ENCODE results near the gene NFYC. TPM values are rescaled to one million over a fixed set of nuclear protein-coding genes. Genes with fewer than 3 reads are reported as not detected.
A peak's percentile ranks its signal among the peaks of the same experiment; 100 is the strongest.

The NFYC gene
- 16.7 and 19.3 TPM in 2 replicates for total RNA-seq

DNA sequence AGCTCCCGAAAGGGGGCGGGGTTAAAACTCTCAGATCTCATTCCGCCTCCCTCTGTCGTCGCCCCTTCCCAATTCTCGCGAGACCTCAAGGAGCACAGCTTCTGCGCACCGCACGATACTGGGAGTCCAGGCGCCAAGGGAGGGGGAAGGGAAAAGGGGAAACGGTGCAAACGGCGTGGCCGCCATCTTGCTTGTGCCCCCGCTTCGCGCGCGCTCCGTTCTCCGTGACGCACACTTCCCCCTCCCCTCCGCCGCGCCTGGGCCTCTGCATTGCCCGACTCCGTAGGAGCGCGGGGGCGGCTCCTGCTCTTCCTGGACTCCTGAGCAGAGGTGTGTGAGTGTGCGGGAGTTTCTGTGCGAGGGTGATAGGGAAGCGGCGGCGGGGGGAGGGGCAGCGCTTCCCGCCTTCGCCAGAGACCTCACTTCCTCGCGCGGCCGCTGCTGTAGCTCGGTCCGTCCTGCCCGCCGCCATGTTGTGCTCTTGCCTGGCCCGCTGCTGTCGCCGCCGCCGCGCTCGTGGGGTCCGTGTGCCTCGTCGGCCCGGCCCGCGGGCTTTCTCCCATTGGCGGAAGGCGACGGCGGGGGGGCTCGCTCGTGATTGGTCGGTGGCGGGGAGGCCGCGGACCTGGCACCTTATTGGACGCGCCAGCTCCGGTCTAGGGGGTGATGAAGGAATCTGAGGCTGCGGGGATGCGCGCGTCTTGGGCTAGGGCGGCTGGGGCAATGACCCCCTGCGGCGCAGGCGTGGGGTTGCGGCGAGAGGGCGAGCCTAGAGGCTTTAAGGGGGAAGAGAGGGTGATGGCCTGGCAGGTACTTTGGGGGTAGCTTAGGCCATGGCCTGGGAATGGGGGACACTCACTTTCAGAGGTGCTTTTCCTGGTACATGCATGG is at the start of gene NFYC:
Gene NFYC, plus strand, starts transcription at position 167 of the 891 bp plus-strand sequence. CDS start 47,140 bp downstream, outside the sequence.

DNA sequence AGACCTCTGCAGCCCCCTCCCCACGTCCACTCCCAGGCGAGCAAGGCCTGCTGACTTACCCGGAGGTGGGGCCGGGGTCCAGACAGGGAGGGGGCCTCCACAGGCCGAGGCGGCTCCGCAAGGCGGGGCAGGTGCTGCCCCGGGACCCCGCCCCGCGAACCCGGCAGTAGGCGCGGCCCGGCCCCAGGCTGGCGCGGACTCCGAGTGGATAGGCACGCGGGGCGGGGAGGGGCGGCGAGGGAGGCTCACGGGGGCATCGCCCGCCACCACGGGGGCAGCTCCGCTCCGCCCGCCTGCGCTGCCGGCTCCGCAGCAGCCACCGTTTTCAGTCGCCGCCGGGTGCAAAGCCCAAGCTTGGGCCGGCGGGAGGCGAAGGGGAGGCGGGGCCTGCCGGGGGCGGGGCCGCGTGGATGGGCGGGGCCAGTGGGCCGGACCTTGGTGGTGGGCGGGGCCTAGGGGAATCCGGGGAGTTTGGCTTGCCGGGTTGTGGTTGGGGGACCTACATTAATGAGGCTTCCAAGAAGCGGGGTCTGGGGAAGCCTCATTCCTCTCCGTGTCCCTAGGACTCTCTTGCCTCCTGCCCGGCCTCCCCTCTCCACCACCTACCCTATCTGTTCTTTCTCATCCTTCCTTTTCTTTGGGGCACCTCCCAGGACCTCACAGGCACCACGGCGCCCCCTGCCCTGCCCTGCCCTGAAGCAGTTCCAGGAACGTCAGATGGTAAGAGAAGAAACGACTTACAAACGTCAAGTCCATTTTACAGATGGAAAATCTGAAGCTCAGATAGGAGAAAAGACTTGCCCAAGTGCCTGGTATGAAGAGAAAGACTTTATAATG is 26.0 kb upstream of the NFYC start, which contains the start of gene RIMS3:
Gene RIMS3, minus strand, starts transcription at position 348 of the 837 bp plus-strand sequence. CDS start 23,757 bp downstream, outside the sequence.

DNA sequence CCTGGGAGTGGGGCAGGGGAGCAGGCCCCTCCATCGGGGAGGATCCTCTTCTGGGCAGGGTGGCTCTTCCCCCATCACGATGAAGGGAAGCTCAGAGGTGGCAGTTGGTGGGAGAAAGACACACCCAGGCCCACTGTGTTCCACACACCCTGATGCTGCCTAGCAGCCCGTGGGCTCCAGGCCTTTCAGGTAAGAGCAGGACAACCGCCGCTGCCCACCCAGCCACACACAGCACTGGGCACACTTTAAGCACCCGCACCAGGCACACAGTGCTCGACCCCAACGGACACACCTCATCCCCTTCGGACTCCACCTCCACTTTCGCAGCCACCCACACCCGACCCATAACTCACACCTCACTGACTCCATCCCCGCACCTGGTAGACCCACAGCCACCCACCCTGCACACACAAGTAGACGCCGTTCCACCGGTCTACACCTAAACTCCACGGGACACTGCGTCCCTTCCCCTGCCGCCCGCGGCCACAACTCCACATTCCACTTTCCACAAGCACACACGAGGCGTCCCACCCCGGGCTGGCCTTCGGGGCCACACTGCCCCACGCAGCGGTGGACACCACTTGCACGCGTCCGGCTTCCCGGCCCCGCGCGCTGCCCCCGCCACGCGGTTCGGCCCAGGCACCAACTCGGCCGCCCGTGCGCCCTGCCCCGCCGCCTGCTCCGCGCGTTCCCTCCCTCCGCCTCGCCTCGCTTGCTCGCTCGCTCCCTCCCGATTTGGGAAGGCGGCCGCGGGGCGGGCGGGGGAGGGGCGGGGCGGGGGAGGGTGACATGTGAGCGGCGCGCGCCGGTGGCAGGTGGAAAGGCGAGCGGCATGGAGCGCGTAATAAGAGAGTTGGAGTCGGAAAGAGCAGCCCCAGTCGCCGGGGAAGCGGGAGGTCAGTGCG is 91.7 kb downstream of the NFYC start, which contains the start of gene KCNQ4:
Gene KCNQ4, plus strand, starts transcription at position 787 of the 905 bp plus-strand sequence. CDS start 307 bp downstream, outside the sequence.

Small RNA genes lying within 50 kb of the gene (small RNA-seq; reads per million reads assigned to genes)
- gene MIR30C1 (0.92 reads per million, percentile 38 among the genes with 10 or more reads in this experiment), gene MIR30E (3,277 reads per million, percentile 100 among the genes with 10 or more reads in this experiment), gene RN7SL326P (not detected)

Other genes starting within 250 kb of the NFYC start
- 3.5 and 3.9 TPM in 2 replicates for gene ZFP69B, start 241.2 kb upstream of the NFYC start, total RNA-seq
- 3.9 and 4.2 TPM in 2 replicates for gene ZFP69, start 214.4 kb upstream of the NFYC start, total RNA-seq
- gene EXO5, start 182.9 kb upstream of the NFYC start, total RNA-seq, result 12.0 and 13.6 TPM in 2 replicates
- 3.5 and 3.8 TPM in 2 replicates for gene ZNF684, start 160.1 kb upstream of the NFYC start, total RNA-seq
- gene RIMS3, start 26.0 kb upstream of the NFYC start, total RNA-seq, result 0.43 and 0.52 TPM in 2 replicates
- 0.11 TPM in 1 of 2 replicates, not detected in the other for gene KCNQ4, start 92.1 kb downstream of the NFYC start, total RNA-seq
- 1.6 and 2.1 TPM in 2 replicates for gene CITED4, start 170.7 kb downstream of the NFYC start, total RNA-seq

Measured in articular chondrocyte of knee joint (primary cell).